MM.1S (cell line): ENCODE data around the gene KDM7A.

ENCODE experiments used
- EZH2 ChIP-seq: fragments of 300-600 bp; sonication (generic); optimal IDR thresholded peaks from 2 replicates; pipeline ENCODE3; 2017; ENCODE audit warnings: low read depth, mild to moderate bottlenecking, antibody characterized with exemption, low read length, mixed read lengths
- TF ChIP-seq, protein P1 (sequence below): fragments of 300-600 bp; sonication (generic); IDR thresholded peaks from 2 replicates; pipeline ENCODE4 v1.5.1; 2016; ENCODE audit warnings: antibody characterized with exemption, low read length, mixed read lengths

DNA sequence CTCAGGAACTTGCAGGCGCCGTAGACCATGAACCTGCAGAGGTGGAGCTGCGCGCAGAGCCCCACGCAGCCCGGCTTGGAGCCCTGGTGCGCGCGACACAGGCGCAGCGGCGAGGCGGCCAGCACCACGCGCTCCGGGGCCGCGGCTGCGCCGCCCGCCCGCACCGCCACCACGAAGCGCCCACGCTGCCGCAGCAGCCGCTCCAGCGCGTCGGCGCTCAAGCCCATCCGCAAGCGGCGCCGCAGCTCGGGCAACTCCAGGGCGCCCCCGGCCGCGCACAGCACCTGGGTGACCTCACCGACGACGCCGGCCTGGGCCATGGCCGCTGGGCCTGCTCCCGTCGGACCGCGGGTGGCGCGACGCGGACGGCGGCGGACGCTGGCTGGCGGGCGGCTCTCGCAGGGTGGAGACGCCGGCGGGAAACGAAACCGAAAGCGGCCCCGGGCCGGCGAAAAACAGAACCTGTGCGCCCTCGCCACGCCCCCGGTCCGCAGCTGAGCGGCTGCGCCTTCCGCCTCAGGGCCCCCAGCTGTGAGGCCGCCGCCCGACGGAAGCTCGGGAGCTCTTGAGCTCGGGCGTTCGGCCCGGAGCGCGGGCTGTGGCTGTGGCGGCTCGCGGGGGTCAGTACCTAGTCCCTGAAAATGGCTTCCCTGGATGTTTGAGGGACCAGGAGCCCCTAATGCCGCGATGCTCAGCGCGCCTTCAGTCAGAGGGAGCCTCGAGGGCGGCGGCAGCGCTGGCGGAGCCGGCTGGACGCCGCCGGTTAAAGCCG lies 114.1 kb downstream of the KDM7A start, which contains the start of gene PARP12:
- TF ChIP-seq, protein P1, sequence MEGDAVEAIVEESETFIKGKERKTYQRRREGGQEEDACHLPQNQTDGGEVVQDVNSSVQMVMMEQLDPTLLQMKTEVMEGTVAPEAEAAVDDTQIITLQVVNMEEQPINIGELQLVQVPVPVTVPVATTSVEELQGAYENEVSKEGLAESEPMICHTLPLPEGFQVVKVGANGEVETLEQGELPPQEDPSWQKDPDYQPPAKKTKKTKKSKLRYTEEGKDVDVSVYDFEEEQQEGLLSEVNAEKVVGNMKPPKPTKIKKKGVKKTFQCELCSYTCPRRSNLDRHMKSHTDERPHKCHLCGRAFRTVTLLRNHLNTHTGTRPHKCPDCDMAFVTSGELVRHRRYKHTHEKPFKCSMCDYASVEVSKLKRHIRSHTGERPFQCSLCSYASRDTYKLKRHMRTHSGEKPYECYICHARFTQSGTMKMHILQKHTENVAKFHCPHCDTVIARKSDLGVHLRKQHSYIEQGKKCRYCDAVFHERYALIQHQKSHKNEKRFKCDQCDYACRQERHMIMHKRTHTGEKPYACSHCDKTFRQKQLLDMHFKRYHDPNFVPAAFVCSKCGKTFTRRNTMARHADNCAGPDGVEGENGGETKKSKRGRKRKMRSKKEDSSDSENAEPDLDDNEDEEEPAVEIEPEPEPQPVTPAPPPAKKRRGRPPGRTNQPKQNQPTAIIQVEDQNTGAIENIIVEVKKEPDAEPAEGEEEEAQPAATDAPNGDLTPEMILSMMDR, result no peak
- no peak for TF ChIP-seq EZH2
